Stimulated activated CD8-positive, alpha-beta memory T cell treated with anti-CD3 and anti-CD28 coated beads, Interleukin-7, amount 100 ng/mL, for 1 hour (primary cell): ENCODE results near the gene KCNT1.

Experiments used
- DNase-seq, 2 donors: peaks; one replicate each; pipeline ENCODE4 v3.0.0-alpha.2; 2020; ENCODE audit warnings: low read depth in 2 of 2

The KCNT1 gene

GRCh38 chr9:135782946-135783345 is 81.0 kb downstream of the KCNT1 start:
- no peak for DNase-seq

DNA sequence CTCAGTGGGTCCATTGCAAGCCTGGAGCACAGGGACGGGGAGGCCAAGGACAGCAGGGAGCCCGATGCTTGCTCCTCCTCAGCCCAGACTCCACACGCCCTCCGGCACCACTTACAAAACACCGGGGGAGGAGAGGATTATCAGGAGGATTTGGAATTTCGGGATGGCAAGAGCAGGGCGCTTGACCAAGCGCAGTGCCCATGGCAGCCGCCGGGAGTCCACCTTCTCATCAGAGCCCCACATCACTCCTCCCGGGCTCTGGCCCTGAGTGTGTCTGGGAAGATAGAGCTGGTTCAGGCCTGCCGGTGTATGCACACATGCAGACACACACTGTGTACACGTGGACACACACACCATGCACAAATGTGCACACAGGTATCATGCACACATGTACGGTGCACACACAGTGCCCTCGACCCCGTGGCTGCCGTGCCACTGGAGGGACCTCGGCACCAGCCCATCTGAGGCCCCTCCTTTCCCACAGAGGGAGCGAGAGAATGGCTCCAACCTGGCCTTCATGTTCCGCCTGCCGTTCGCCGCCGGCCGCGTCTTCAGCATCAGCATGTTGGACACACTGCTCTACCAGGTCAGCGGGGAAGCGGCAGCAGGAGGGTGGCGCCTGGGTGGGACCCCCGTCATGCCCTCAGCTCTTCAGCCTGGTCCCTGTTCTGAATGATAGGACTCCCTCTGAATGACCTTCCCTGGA is 81.7 kb downstream of the KCNT1 start:
- no peak for DNase-seq

- DNase-seq = no peak
Observed at GRCh38 chr9:135785013-135785575, 83.1 kb downstream of the KCNT1 start.

DNA sequence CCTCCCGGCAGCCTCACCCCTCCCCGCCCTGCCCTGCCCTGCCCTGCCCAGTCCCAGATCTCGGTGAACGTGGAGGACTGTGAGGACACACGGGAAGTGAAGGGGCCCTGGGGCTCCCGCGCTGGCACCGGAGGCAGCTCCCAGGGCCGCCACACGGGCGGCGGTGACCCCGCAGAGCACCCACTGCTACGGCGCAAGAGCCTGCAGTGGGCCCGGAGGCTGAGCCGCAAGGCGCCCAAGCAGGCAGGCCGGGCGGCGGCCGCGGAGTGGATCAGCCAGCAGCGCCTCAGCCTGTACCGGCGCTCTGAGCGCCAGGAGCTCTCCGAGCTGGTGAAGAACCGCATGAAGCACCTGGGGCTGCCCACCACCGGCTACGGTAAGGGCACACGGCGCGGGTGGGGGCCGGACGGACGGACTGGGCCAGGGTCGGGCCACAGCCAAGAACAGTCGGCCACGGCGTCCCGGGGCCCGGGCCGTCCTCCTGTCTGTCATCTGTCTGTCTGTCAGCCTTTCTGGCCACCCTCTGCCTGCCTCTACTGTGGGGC is 84.2 kb downstream of the KCNT1 start:
- DNase-seq = no peak

DNA sequence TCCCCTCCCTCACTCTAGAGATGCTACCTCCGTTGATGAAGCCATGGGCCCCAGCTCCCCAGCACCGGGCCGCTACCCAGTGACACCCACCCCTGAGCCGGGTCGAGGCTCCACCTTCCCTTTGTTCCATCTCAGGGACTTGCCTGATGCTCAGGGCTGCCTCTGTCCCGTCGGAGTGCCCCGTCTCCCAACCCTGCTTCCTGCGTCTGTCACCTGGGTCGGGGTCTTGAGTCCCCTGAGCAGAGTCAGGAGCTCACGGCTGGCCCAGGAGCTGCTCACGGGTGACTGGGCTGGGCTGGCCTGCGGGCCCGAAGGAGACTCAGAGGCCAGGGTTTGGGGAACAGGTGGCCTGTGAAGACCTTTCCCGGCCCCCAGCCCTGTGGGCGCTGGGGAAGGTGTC is 85.3 kb downstream of the KCNT1 start:
- no peak for DNase-seq

DNA sequence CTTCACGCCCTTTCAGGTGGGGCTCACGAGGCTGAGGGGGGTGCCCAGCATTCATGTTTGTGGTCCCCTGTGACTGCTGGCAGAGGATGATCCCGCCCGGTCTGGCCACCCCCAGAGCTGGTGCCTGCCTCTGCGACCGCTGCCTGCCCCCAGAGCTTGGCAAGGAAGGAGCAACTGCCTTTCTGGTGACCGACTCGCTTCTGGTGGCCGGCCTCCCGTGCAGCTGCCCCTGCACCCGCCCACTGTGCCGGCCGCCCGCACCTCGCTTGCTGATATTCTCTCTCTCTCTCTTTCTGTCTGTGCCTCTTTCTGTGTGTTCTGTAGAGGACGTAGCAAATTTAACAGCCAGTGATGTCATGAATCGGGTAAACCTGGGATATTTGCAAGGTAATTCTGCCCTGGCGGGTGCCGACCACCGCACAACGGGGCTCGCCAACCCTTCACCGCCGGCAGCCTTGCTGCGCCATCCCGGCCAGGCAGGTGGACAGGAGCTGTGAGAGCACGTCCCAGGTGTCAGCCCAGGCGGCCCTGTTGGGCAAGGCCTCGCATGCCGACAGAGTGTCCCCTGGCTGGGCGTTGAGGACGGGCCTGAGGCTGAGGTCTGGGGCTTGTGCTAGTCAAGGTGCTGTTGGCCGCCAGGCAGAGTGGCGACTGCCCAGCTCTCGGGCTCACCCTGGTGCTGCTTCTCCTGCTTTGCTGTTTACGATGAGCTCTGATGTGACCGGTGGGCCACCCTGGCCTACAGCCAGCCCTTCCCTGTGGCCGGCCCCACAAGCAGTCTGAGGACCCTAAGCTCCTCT is 86.0 kb downstream of the KCNT1 start:
- no peak for DNase-seq

GRCh38 chr9:135788576-135789300 is 86.8 kb downstream of the KCNT1 start:
- no peak for DNase-seq

DNA sequence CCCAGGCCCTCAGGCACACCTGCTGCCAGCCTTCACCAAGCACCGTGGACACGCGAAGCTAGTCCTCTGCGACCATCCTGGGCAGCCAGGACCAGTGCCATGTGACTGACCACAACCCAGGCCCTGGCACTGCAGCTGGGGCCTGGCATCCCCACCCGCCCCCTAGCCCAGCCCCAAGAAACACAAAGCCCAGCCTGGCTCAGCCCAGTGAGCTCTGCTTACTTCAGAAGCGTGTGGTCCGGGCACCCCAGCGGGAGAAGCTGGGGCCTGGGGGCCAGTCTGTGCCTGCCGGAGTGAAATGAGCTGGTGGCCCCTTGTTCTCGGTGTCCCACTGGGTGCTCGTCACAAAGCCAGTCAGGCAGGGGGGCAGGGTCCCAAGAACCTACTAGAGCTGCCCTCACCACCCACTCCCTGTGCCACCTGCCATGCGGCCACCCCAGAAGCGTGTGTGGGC is 87.9 kb downstream of the KCNT1 start:
- no peak for DNase-seq

DNA sequence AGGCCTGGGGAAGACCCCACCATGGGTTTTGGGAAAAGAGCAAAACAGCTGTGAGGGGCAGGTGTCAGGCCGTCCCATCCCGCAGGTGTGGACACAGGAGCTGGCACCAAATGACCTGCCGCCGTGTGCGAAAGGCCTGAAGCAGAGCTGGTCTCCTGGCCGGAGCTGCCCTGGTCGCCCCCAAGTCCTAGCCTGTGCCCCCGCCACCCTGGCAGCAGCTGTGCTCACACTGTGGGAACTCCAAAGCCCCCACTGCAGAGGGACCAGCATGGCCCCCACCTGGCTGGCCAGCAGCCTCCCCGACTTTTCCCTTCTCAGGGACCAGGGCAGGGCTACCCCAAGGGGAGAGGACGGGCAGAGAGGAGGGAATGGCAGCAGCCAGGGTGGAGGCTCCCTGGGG is 88.4 kb downstream of the KCNT1 start:
- no peak for DNase-seq

GRCh38 chr9:135790850-135791249 is 88.9 kb downstream of the KCNT1 start:
- DNase-seq = no peak

DNA sequence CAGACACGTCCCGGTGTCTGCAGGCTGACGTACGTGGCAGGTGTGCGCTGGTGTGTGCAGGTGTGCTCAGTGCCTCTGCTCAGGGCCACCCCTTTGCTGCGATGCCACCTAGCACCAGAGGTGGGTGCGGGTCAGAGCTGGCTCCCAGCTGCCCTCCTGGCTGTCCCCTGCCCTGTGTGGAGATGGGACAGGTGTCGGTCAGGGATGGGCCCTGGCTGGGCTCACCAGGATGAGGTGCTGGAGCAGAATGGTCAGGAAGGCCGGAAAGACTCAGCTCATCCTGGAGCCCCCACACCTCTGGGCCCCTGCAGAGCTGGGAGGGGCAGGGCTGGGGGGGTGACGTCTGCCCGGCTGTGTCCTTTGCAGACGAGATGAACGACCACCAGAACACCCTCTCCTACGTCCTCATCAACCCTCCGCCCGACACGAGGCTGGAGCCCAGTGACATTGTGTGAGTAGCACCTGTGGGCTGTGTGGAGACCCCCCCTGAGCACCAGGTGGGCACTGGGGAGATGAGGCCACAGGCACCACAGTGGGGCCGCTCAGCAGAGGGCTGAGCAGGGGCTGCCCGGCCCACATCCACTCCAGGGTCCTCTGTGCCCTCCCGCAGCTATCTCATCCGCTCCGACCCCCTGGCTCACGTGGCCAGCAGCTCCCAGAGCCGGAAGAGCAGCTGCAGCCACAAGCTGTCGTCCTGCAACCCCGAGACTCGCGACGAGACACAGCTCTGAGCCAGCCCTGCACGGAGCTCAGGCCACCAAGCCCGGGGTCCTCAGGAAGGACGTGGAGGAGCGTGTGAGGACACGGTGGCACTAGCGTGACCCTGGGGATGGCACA is 89.7 kb downstream of the KCNT1 start:
- no peak for DNase-seq

- no peak for DNase-seq
Observed at GRCh38 chr9:135792268-135793128, 90.5 kb downstream of the KCNT1 start.

GRCh38 chr9:135793221-135794056 is 91.5 kb downstream of the KCNT1 start:
- DNase-seq = no peak

DNA sequence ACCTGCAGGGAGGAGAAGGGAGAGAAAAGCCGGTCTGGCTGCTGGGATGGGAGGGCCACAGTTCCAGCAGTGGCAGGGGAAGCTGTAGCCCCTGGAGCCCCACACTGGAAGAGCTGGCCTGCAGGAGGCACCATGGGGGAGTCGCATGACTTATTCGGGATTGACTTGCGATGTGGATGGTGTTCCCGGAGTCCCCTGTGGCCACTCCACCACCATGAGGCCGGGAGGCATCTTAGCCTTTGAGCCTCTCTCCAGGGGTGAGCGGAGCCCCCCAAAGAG is 92.0 kb downstream of the KCNT1 start:
- no peak for DNase-seq

DNA sequence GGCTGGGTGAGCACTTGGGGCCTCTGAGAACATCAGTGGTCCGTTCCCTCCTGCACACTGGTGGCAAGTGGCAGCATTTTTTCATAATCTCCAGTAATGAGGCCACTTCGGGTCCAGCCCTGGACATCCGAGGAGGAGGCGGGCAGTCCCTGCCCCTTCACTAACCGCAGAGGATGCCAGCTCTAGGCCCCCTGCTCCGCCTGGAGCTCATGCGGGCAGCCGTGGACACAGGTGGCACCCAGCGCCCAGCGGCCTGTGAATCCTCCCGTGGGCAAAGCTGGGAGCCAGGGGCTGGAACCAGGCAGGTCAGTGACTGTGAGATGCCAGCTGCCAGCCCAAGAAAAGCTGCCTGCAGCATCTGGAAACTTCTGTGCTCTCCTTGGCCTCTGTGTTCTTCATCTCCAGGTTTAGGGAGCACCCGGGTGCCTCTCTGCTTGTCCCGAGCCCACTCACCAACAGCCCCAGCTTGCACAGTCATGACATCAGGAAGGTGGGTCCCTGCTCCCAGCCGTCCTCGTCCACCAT is 92.4 kb downstream of the KCNT1 start:
- DNase-seq = no peak

DNA sequence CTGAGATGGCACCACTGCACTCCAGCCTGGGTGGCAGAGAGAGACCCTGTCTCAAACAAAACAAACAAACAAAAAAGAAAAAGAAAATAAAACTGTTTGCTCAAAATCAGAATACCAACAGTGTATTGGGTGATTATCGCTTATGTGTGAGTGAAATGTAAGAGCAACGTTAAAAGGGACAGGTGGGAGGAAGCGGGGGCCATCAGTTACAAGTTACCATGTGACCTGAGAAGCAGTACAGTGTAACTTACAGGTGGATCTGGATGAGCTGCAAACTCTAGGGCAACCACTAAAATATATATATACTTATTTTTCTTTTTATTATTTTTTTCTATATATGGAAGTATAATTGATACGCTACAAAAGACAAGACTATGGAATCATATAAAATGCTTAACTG is 93.4 kb downstream of the KCNT1 start:
- no peak for DNase-seq

GRCh38 chr9:135796784-135797485 is 95.0 kb downstream of the KCNT1 start:
- DNase-seq = no peak

DNA sequence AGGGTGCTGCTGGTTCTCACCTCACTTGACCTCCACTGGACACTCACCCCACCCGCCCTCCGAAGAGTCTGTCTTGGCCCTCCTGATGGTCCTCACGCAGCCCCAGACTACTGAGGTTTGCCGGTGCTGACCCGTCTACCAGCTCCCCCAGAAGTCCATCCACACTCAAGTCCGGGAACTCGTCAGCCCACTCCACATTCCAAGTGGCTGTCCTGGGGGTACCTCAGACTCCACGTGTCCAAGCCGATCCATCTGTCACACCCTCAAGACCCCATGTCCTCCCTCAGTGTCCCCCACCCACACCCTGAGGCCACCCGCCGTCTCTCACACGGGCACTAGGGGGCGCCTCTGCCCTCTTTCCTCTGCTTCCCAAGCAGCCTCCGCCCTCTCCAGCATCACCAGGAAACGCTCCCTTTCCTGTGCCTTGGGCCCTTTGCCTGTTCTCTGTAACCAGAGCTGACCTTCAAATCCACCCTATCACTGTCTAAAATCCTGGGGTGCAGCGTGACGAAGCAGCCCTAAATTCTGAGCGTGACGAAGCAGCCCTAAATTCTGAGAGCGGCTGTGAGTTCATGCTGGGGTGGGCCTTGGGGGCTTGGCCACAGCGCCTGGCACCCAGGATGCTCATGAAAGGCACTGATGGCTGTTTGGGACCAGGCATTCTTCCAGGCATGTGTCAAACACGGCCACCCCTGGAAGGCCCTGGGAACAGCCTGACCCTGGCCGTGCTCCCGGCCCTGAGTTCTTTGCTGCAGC is 95.7 kb downstream of the KCNT1 start:
- DNase-seq = no peak
